Measurements from ENCODE around the gene CAT.

- TF ChIP-seq CTCF (IDR thresholded peaks at IDR 0.05) (no peak), POLR2A (IDR thresholded peaks at IDR 0.05) (no peak)
Observed at GRCh38 chr11:34490304-34490703, 51.6 kb downstream of the CAT start.

All from uterus (tissue), 2 donors.